Measurements from ENCODE around the gene KCNQ1. TPM values are rescaled to one million over a fixed set of nuclear protein-coding genes. Genes with fewer than 3 reads are reported as not detected.

Gene KCNQ1
- polyA plus RNA-seq, 1 donor (not counting 4 experiments of a cell fraction or from before 2014, with no cell fraction given) = not detected

GRCh38 chr11:2621894-2622293, 177.1 kb downstream of the KCNQ1 start:
- Histone ChIP-seq H3K27ac (ENCODE audit: control insufficient read depth, insufficient read depth, low read length) (no peak overlapping the region), H3K9ac (ENCODE audit: control insufficient read depth, extremely low read depth, insufficient read depth, low read length) (no peak overlapping the region), H3K9me3 (ENCODE audit: control insufficient read depth, low read depth, low read length) (no peaks in the 10 kb centered on the region), H3K9me1 (ENCODE audit: control insufficient read depth, extremely low read depth, insufficient read depth, low read length) (no peaks in the 10 kb centered on the region), H3K36me3 (ENCODE audit: control insufficient read depth in 2 of 2, extremely low read depth in 1 of 2, insufficient read depth in 2 of 2, low read length in 2 of 2) (no peaks in the 10 kb centered on the region), H3K79me2 (ENCODE audit: control insufficient read depth, insufficient read depth, low read length) (no peaks in the 10 kb centered on the region), H2AFZ (ENCODE audit: control insufficient read depth, low read length) (no peak overlapping the region), H4K20me1 (ENCODE audit: control insufficient read depth, extremely low read depth, insufficient read depth, low read length) (no peaks in the 10 kb centered on the region), H3K4me2 (ENCODE audit: control insufficient read depth, extremely low read depth, insufficient read depth, low read depth, low read length) (no peak overlapping the region), H3K4me1 (ENCODE audit: control insufficient read depth, extremely low read depth, insufficient read depth, low read length) (no peaks in the 10 kb centered on the region), H3K4me3 (ENCODE audit: control insufficient read depth in 2 of 3, extremely low read depth in 1 of 3, insufficient read depth in 2 of 3, low read depth in 1 of 3, low read length in 3 of 3) (no peak overlapping the region), H3K27me3 (ENCODE audit: control insufficient read depth, extremely low read depth, insufficient read depth, low read length) (no peaks in the 10 kb centered on the region)
- FAIRE-seq (no peak), DNase-seq (ENCODE audit: low read depth, low spot score) (no peak)
- no peak for TF ChIP-seq EZH2 (IDR thresholded peaks at IDR 0.05; ENCODE audit: low read length)
- no peak for TF ChIP-seq CTCF (optimal IDR thresholded peaks at IDR 0.05 in 1 of 3, IDR thresholded peaks at IDR 0.05 in 1 of 3, conservative IDR thresholded peaks at IDR 0.05 in 1 of 3; ENCODE audit: extremely low read depth in 1 of 3, insufficient read depth in 2 of 3, low read length in 3 of 3)
- dilution Hi-C loops (cut with MboI; ENCODE audit: extremely low pct_ligation_motif_present, low sequenced_read_pairs) = no loop called here

- Histone ChIP-seq H3K4me2 (ENCODE audit: control insufficient read depth, extremely low read depth, insufficient read depth, low read depth, low read length) (no peak overlapping the region), H2AFZ (ENCODE audit: control insufficient read depth, low read length) (no peak overlapping the region), H3K9me1 (ENCODE audit: control insufficient read depth, extremely low read depth, insufficient read depth, low read length) (no peaks in the 10 kb centered on the region), H3K27ac (ENCODE audit: control insufficient read depth, insufficient read depth, low read length) (no peak overlapping the region), H3K4me1 (ENCODE audit: control insufficient read depth, extremely low read depth, insufficient read depth, low read length) (no peaks in the 10 kb centered on the region), H3K36me3 (ENCODE audit: control insufficient read depth in 2 of 2, extremely low read depth in 1 of 2, insufficient read depth in 2 of 2, low read length in 2 of 2) (no peaks in the 10 kb centered on the region), H3K79me2 (ENCODE audit: control insufficient read depth, insufficient read depth, low read length) (no peaks in the 10 kb centered on the region), H3K27me3 (ENCODE audit: control insufficient read depth, extremely low read depth, insufficient read depth, low read length) (no peaks in the 10 kb centered on the region), H3K9me3 (ENCODE audit: control insufficient read depth, low read depth, low read length) (no peaks in the 10 kb centered on the region), H4K20me1 (ENCODE audit: control insufficient read depth, extremely low read depth, insufficient read depth, low read length) (no peaks in the 10 kb centered on the region), H3K4me3 (ENCODE audit: control insufficient read depth in 2 of 3, extremely low read depth in 1 of 3, insufficient read depth in 2 of 3, low read depth in 1 of 3, low read length in 3 of 3) (no peak overlapping the region), H3K9ac (ENCODE audit: control insufficient read depth, extremely low read depth, insufficient read depth, low read length) (no peak overlapping the region)
- FAIRE-seq (no peak), DNase-seq (ENCODE audit: low read depth, low spot score) (no peak)
- no peak for TF ChIP-seq EZH2 (IDR thresholded peaks at IDR 0.05; ENCODE audit: low read length)
- TF ChIP-seq CTCF (optimal IDR thresholded peaks at IDR 0.05 in 1 of 3, IDR thresholded peaks at IDR 0.05 in 1 of 3, conservative IDR thresholded peaks at IDR 0.05 in 1 of 3; ENCODE audit: extremely low read depth in 1 of 3, insufficient read depth in 2 of 3, low read length in 3 of 3) = no peak
- dilution Hi-C loops (cut with MboI; ENCODE audit: extremely low pct_ligation_motif_present, low sequenced_read_pairs) = no loop called here
Observed at GRCh38 chr11:2625183-2625582, 180.4 kb downstream of the KCNQ1 start.

Data from keratinocyte (primary cell).